Endodermal cell (in vitro differentiated cells): ENCODE data around the gene TFG. TPM values are rescaled to one million over a fixed set of nuclear protein-coding genes. Genes with fewer than 3 reads are reported as not detected.

ENCODE experiments used
- DNase-seq: peaks from one replicate; pipeline ENCODE4 v3.0.0-alpha.2; 2017
- H3K27ac ChIP-seq: 2 replicates; pipeline ENCODE4 v1.5.1; 2013; ENCODE audit warnings: mild to moderate bottlenecking, low read depth, low read length, moderate library complexity
- H3K27me3 ChIP-seq: 2 replicates; pipeline ENCODE4 v1.6.1; 2013; ENCODE audit warnings: mild to moderate bottlenecking, low read length, moderate library complexity; ENCODE audit not compliant: insufficient read depth, control insufficient read depth, poor library complexity, severe bottlenecking
- H3K36me3 ChIP-seq: 2 replicates; pipeline ENCODE4 v1.7.0; 2013; ENCODE audit warnings: mild to moderate bottlenecking, low read length, moderate library complexity; ENCODE audit not compliant: control insufficient read depth, insufficient read depth
- H3K4me1 ChIP-seq: one replicate; pipeline ENCODE4 v1.7.0; 2013; ENCODE audit warnings: low read length; ENCODE audit not compliant: control insufficient read depth, insufficient read depth
- H3K4me3 ChIP-seq: 2 replicates; pipeline ENCODE4 v1.5.1; 2013; ENCODE audit warnings: mild to moderate bottlenecking, low read length, moderate library complexity
- H3K9ac ChIP-seq: 2 replicates; pipeline ENCODE4 v1.6.1; 2013; ENCODE audit warnings: mild to moderate bottlenecking, low read length, moderate library complexity; ENCODE audit not compliant: poor library complexity, severe bottlenecking; ENCODE audit errors: extremely low read depth
- H3K9me3 ChIP-seq: 2 replicates; pipeline ENCODE4 v1.6.1; 2013; ENCODE audit warnings: mild to moderate bottlenecking, low read length, moderate library complexity; ENCODE audit not compliant: control insufficient read depth
- H3K27ac Mint-ChIP-seq: 2 replicates; pipeline ENCODE4 v1.8.0; 2020; ENCODE audit warnings: mixed read lengths
- H3K27me3 Mint-ChIP-seq: 2 replicates; pipeline ENCODE4 v1.8.0; 2021; ENCODE audit warnings: mild to moderate bottlenecking, mixed read lengths; ENCODE audit not compliant: insufficient read depth
- H3K36me3 Mint-ChIP-seq: 2 replicates; pipeline ENCODE4 v1.8.0; 2020; ENCODE audit warnings: low read depth, mixed read lengths
- H3K4me1 Mint-ChIP-seq: 2 replicates; pipeline ENCODE4 v1.8.0; 2020; ENCODE audit warnings: mixed read lengths
- H3K4me3 Mint-ChIP-seq: 2 replicates; pipeline ENCODE4 v1.8.0; 2020; ENCODE audit warnings: mild to moderate bottlenecking, moderate library complexity, mixed read lengths
- H3K9me3 Mint-ChIP-seq: 2 replicates; pipeline ENCODE4 v1.8.0; 2020; ENCODE audit warnings: mild to moderate bottlenecking, mixed read lengths
- CTCF ChIP-seq: fragments of 200-600 bp; sonication (generic); conservative IDR thresholded peaks from 2 replicates; pipeline ENCODE4 v1.5.0; 2021; ENCODE audit warnings: antibody characterized with exemption, mild to moderate bottlenecking
- WGBS, 2 experiments: methylation state at CpG; one replicate each; pipeline versions ENCODE4 v1.1.5 to v1.1.7; 2013; ENCODE audit warnings: missing lambda C conversion rate in 2 of 2, mixed read lengths in 1 of 2; ENCODE audit not compliant: insufficient coverage in 1 of 2, insufficient read length in 1 of 2; 5-methylcytosine and 5-hydroxymethylcytosine counted together
- total RNA-seq, 2 donors: library from RNA; stranded (reverse); fragmentation: NEBNext Ultra II Directional in 1 of 2; extraction: Animal tissue kit (Norgen Biotek cat#: 25700) in 1 of 2; gene quantifications; 2 replicates in 1 of 2; 3 replicates in 1 of 2; pipeline ENCODE4 v1.2.1, GENCODE V29; 2021

Gene TFG
- total RNA-seq, 2 donors from 2014 or later = 102 to 137 TPM

- Mint-ChIP-seq H3K4me3 (no peak overlapping the region), H3K27ac (no peak overlapping the region), H3K27me3 (peaks cover 4% of the 10 kb centered on the region), H3K4me1 (peaks cover 5% of the 10 kb centered on the region), H3K36me3 (no peaks in the 10 kb centered on the region), H3K9me3 (peaks cover 5% of the 10 kb centered on the region)
- TF ChIP-seq CTCF = no peak
- H3K9ac ChIP-seq = no peak overlapping the region
- no peaks in the 10 kb centered on the region for H3K36me3 ChIP-seq
- H3K9me3 ChIP-seq = peaks cover 12% of the 10 kb centered on the region
- no peak for DNase-seq
- 100% methylated on average over 2 of the region's 2 CpGs; no CpG with 5 or more reads in 1 of the 2 experiments for WGBS, 2 experiments
- H3K4me1 ChIP-seq = no peaks in the 10 kb centered on the region
- no peak overlapping the region for H3K27ac ChIP-seq
- H3K4me3 ChIP-seq = no peak overlapping the region
- H3K27me3 ChIP-seq = no peaks in the 10 kb centered on the region
Observed at GRCh38 chr3:100780071-100780622, 70.9 kb downstream of the TFG start.

- Histone ChIP-seq H3K27ac (no peak overlapping the region), H3K4me1 (no peaks in the 10 kb centered on the region), H3K4me3 (no peak overlapping the region), H3K27me3 (no peaks in the 10 kb centered on the region), H3K36me3 (no peaks in the 10 kb centered on the region), H3K9ac (no peak overlapping the region), H3K9me3 (peaks cover 22% of the 10 kb centered on the region)
- no peaks in the 10 kb centered on the region for H3K36me3 Mint-ChIP-seq
- peaks cover 5% of the 10 kb centered on the region for H3K4me1 Mint-ChIP-seq
- H3K27me3 Mint-ChIP-seq = peaks cover 4% of the 10 kb centered on the region
- H3K9me3 Mint-ChIP-seq = peaks cover 11% of the 10 kb centered on the region
- DNase-seq = no peak
- no peak overlapping the region for H3K27ac Mint-ChIP-seq
- 80 to 100% methylated on average over 2 of the region's 2 CpGs for WGBS, 2 experiments
- no peak for TF ChIP-seq CTCF
- H3K4me3 Mint-ChIP-seq = no peak overlapping the region
Observed at GRCh38 chr3:100781301-100781700, 72.0 kb downstream of the TFG start.

GRCh38 chr3:100782348-100782747, 73.1 kb downstream of the TFG start:
- WGBS, 2 experiments = 70 to 71% methylated on average over 2 of the region's 2 CpGs

More at GRCh38 chr3:100782348-100782747, 73.1 kb downstream of the TFG start:
- H3K9me3 ChIP-seq = peaks cover 23% of the 10 kb centered on the region
- H3K9me3 Mint-ChIP-seq = peaks cover 11% of the 10 kb centered on the region
- no peaks in the 10 kb centered on the region for H3K36me3 ChIP-seq
- H3K4me1 Mint-ChIP-seq = peaks cover 5% of the 10 kb centered on the region
- H3K27ac Mint-ChIP-seq = no peak overlapping the region
- no peak overlapping the region for H3K27ac ChIP-seq
- TF ChIP-seq CTCF = no peak
- no peaks in the 10 kb centered on the region for H3K27me3 ChIP-seq
- DNase-seq = no peak
- no peaks in the 10 kb centered on the region for H3K4me1 ChIP-seq
- no peak overlapping the region for H3K9ac ChIP-seq
- H3K4me3 Mint-ChIP-seq = no peak overlapping the region
- no peaks in the 10 kb centered on the region for H3K36me3 Mint-ChIP-seq
- peaks cover 4% of the 10 kb centered on the region for H3K27me3 Mint-ChIP-seq
- H3K4me3 ChIP-seq = no peak overlapping the region
